Measurements from ENCODE around the gene KLK7. TPM values are rescaled to one million over a fixed set of nuclear protein-coding genes. Genes with fewer than 3 reads are reported as not detected.

The KLK7 gene
- total RNA-seq, 1 experiment from 2014 or later = 3.6 TPM

- H3K4me1 ChIP-seq (ENCODE audit: insufficient read depth, low read length) = peaks cover 19% of the 10 kb centered on the region; the same call in 1 of the 2 replicates
- H3K27ac ChIP-seq (ENCODE audit: low read length) = no peak overlapping the region
- no peak overlapping the region for H2AFZ ChIP-seq (ENCODE audit: low read length)
- no peak overlapping the region for H3K9ac ChIP-seq (ENCODE audit: low read length)
- no peaks in the 10 kb centered on the region for H3K9me2 ChIP-seq (replicated peaks; ENCODE audit: low read length)
- ATAC-seq (no peak), DNase-seq (no peak)
- ChIA-PET CTCF (interaction anchor here (1.3 kb wide), 1 partner anchor 94 kb away, joined by 15 read pairs; no protein-coding TSS in a partner anchor), POLR2A (ENCODE audit: unreplicated experiment) (no interaction called here)
- H3K4me3 ChIP-seq (ENCODE audit: low read length) = no peak overlapping the region
- no peaks in the 10 kb centered on the region for H4K20me1 ChIP-seq (ENCODE audit: low read length)
- no peaks in the 10 kb centered on the region for H3K36me3 ChIP-seq (ENCODE audit: low read depth, low read length)
- no peaks in the 10 kb centered on the region for H3K27me3 ChIP-seq (ENCODE audit: low read length)
- no peaks in the 10 kb centered on the region for H3K79me2 ChIP-seq (ENCODE audit: low read length)
- no peaks in the 10 kb centered on the region for H3F3A ChIP-seq (ENCODE audit: low read length, unreplicated experiment)
- 0 out of 2 replicates have a peak, but pooled peaks cover 4% of the 10 kb centered on the region for H3K9me3 ChIP-seq (ENCODE audit: low read length)
- no peak overlapping the region for H3K4me2 ChIP-seq (ENCODE audit: low read length)
- no TSS peak for BruUV-seq (replicated peaks)
- TF ChIP-seq EZH2phosphoT487 (IDR thresholded peaks at IDR 0.05; ENCODE audit: borderline replicate concordance, low read length) (no peak), EZH2 (IDR thresholded peaks at IDR 0.05; ENCODE audit: low read length, unreplicated experiment) (no peak)
- TF ChIP-seq, protein P1, sequence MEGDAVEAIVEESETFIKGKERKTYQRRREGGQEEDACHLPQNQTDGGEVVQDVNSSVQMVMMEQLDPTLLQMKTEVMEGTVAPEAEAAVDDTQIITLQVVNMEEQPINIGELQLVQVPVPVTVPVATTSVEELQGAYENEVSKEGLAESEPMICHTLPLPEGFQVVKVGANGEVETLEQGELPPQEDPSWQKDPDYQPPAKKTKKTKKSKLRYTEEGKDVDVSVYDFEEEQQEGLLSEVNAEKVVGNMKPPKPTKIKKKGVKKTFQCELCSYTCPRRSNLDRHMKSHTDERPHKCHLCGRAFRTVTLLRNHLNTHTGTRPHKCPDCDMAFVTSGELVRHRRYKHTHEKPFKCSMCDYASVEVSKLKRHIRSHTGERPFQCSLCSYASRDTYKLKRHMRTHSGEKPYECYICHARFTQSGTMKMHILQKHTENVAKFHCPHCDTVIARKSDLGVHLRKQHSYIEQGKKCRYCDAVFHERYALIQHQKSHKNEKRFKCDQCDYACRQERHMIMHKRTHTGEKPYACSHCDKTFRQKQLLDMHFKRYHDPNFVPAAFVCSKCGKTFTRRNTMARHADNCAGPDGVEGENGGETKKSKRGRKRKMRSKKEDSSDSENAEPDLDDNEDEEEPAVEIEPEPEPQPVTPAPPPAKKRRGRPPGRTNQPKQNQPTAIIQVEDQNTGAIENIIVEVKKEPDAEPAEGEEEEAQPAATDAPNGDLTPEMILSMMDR (conservative IDR thresholded peaks at IDR 0.05; ENCODE audit: low read depth, low read length) = no peak
- intact Hi-C loops (cut with micrococcal nuclease) = loop anchor here (1.0 to 5.0 kb wide), 2 partner anchors 85 to 213 kb away; no protein-coding TSS in a partner anchor
These were observed 32.1 kb upstream of the KLK7 start for GRCh38 chr19:51015691-51016267.

GRCh38 chr19:51014242-51014641 is 30.5 kb upstream of the KLK7 start:
- intact Hi-C loops (cut with micrococcal nuclease) = no loop called here
- BruUV-seq (replicated peaks) = no TSS peak

More at GRCh38 chr19:51014242-51014641, 30.5 kb upstream of the KLK7 start:
- no peaks in the 10 kb centered on the region for H3K9me2 ChIP-seq (replicated peaks; ENCODE audit: low read length)
- no peak overlapping the region for H3K9ac ChIP-seq (ENCODE audit: low read length)
- DNase-seq (no peak), ATAC-seq (no peak)
- TF ChIP-seq, protein P1 (conservative IDR thresholded peaks at IDR 0.05; ENCODE audit: low read depth, low read length) = no peak
- TF ChIP-seq EZH2 (IDR thresholded peaks at IDR 0.05; ENCODE audit: low read length, unreplicated experiment) (no peak), EZH2phosphoT487 (IDR thresholded peaks at IDR 0.05; ENCODE audit: borderline replicate concordance, low read length) (no peak)
- H3K79me2 ChIP-seq (ENCODE audit: low read length) = no peaks in the 10 kb centered on the region
- CTCF ChIA-PET = no interaction called here
- no peak overlapping the region for H3K4me3 ChIP-seq (ENCODE audit: low read length)
- H3K9me3 ChIP-seq (ENCODE audit: low read length) = 0 out of 2 replicates have a peak, but pooled peaks cover 4% of the 10 kb centered on the region
- H2AFZ ChIP-seq (ENCODE audit: low read length) = no peak overlapping the region
- H3K36me3 ChIP-seq (ENCODE audit: low read depth, low read length) = no peaks in the 10 kb centered on the region
- no peak overlapping the region for H3K27ac ChIP-seq (ENCODE audit: low read length)
- H4K20me1 ChIP-seq (ENCODE audit: low read length) = no peaks in the 10 kb centered on the region
- H3K27me3 ChIP-seq (ENCODE audit: low read length) = no peaks in the 10 kb centered on the region
- peaks cover 26% of the 10 kb centered on the region; the same call in 1 of the 2 replicates for H3K4me1 ChIP-seq (ENCODE audit: insufficient read depth, low read length)
- no peaks in the 10 kb centered on the region for H3F3A ChIP-seq (ENCODE audit: low read length, unreplicated experiment)
- POLR2A ChIA-PET (ENCODE audit: unreplicated experiment) = no interaction called here
- H3K4me2 ChIP-seq (ENCODE audit: low read length) = no peak overlapping the region

Measured in PC-3 (cell line).